Thyroid gland (tissue), 4 donors: ENCODE measurements around the gene DCUN1D4.

Source experiments
- CTCF ChIP-seq, 6 experiments: fragments of 200-600 bp in 3 of 6; fragments of 450-650 bp in 3 of 6; sonication (generic) in 3 of 6; IDR thresholded peaks; one replicate each; pipeline ENCODE4 v1.5.1; 2016 to 2019; ENCODE audit warnings: antibody characterized with exemption in 6 of 6, mild to moderate bottlenecking in 2 of 6, inconsistent platforms in 1 of 6, moderate library complexity in 1 of 6
- POLR2A ChIP-seq, 2 donors: fragments of 450-650 bp; IDR thresholded peaks; one replicate each; pipeline ENCODE4 v1.6.1; 2017; ENCODE audit warnings: antibody characterized with exemption in 2 of 2, mild to moderate bottlenecking in 2 of 2, moderate library complexity in 1 of 2

DNA sequence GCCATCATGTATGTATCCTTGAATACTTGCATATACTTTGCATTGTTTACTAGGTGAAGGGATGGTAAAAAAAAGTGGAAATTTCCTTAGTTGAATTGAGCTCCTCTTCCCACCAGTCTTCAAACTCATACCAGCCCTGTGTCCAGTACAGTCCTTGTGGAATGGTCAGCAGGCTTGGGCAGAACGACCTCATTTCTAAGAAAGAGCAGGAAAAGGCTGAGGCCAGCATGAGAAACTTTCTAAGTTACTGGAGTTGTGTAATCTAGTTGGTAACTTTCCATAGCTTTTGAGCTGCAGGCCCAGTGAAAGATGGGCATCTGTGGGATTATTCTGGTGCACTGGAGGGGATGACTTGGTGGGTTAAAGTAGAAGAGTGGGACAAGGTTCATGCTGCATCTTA, 87.6 kb downstream of the DCUN1D4 start:
- TF ChIP-seq CTCF (IDR thresholded peaks at IDR 0.05) (no peak), POLR2A (IDR thresholded peaks at IDR 0.05) (no peak)
